CD4-positive, alpha-beta T cell (primary cell): ENCODE results near the gene DDX1. TPM values are rescaled to one million over a fixed set of nuclear protein-coding genes. Genes with fewer than 3 reads are reported as not detected.

Experiments
- ATAC-seq: fragments of 200-7000 bp; cut with Tn5 transposase; one replicate; pipeline ENCODE4 v1.10.0; 2022; ENCODE audit warnings: mild to moderate bottlenecking; ENCODE audit not compliant: poor library complexity
- CTCF ChIA-PET: fragments of 350-600 bp; sonication (Branson Sonifier 250); formaldehyde crosslinking; loops from one replicate; lab custom pipeline; 2021; ENCODE audit warnings: antibody characterized with exemption, inconsistent platforms; lab: Charles Lee
- POLR2A ChIA-PET: fragments of 350-600 bp; sonication (Branson Sonifier 250); formaldehyde crosslinking; loops from one replicate; lab custom pipeline; 2021; ENCODE audit warnings: antibody characterized with exemption, inconsistent platforms; lab: Charles Lee
- DNase-seq, 14 experiments: peaks; one replicate each; pipeline ENCODE4 v3.0.0-alpha.2; 2013 to 2020; ENCODE audit warnings: mixed read lengths in 2 of 14
- H3K27ac ChIP-seq, 2 donors: one replicate each; pipeline versions ENCODE4 v1.5.1 to v1.7.0; 2013; ENCODE audit warnings: low read length in 2 of 2, low read depth in 1 of 2, mild to moderate bottlenecking in 1 of 2
- H3K27me3 ChIP-seq, 2 experiments: 1 replicate in 1 of 2; 2 replicates in 1 of 2; pipeline versions ENCODE4 v1.6.1 to v1.7.0; 2013; ENCODE audit warnings: low read length in 2 of 2, control low read depth in 1 of 2, mild to moderate bottlenecking in 1 of 2, moderate library complexity in 1 of 2; ENCODE audit not compliant: insufficient read depth in 2 of 2, control insufficient read depth in 1 of 2
- H3K36me3 ChIP-seq: one replicate; pipeline ENCODE4 v1.6.1; 2013; ENCODE audit warnings: low read length, control low read depth; ENCODE audit not compliant: insufficient read depth
- H3K4me1 ChIP-seq: one replicate; pipeline ENCODE4 v1.6.1; 2013; ENCODE audit warnings: low read length, control low read depth; ENCODE audit not compliant: insufficient read depth
- H3K4me3 ChIP-seq: one replicate; pipeline ENCODE4 v1.5.1; 2013; ENCODE audit warnings: mild to moderate bottlenecking, low read length, moderate library complexity
- H3K9me3 ChIP-seq, 2 experiments: 1 replicate in 1 of 2; 2 replicates in 1 of 2; pipeline versions ENCODE4 v1.6.1 to v1.7.0; 2013; ENCODE audit warnings: low read length in 2 of 2, mild to moderate bottlenecking in 2 of 2, control low read depth in 1 of 2, moderate library complexity in 1 of 2; ENCODE audit not compliant: control insufficient read depth in 1 of 2, insufficient read depth in 1 of 2
- H3K27ac Mint-ChIP-seq: one replicate; pipeline ENCODE4 v1.8.0; 2020; ENCODE audit warnings: mixed read lengths
- H3K27me3 Mint-ChIP-seq: one replicate; pipeline ENCODE4 v1.8.0; 2021; ENCODE audit warnings: mixed read lengths
- H3K36me3 Mint-ChIP-seq: one replicate; pipeline ENCODE4 v1.8.0; 2021; ENCODE audit warnings: low read depth, mixed read lengths
- H3K4me1 Mint-ChIP-seq: one replicate; pipeline ENCODE4 v1.8.0; 2021; ENCODE audit warnings: low read depth, mixed read lengths
- H3K4me3 Mint-ChIP-seq: one replicate; pipeline ENCODE4 v1.8.0; 2020; ENCODE audit warnings: mild to moderate bottlenecking, mixed read lengths
- H3K9me3 Mint-ChIP-seq: one replicate; pipeline ENCODE4 v1.8.0; 2020; ENCODE audit warnings: mixed read lengths
- CTCF ChIP-seq: fragments of 200-600 bp; IDR thresholded peaks from one replicate; pipeline ENCODE4 v1.8.0; 2022; ENCODE audit warnings: antibody characterized with exemption, mild to moderate bottlenecking
- intact Hi-C, 2 experiments: fragments of 100-400 bp; cut with DNase I in 1 of 2; cut with micrococcal nuclease in 1 of 2; formaldehyde crosslinking; loops; one replicate each; pipeline versions ENCODE4 v1.15.1 to v1.9.0; 2023 to 2025; cut with DNase I, micrococcal nuclease
- total RNA-seq, 174 experiments: library from RNA in 2 of 174; stranded (reverse) in 2 of 174; gene quantifications; one replicate each; pipeline ENCODE4 v1.2.3 and lab custom pipeline; 2021 to 2026

The DDX1 gene
- total RNA-seq, 2 experiments from 2014 or later, result 48.8 to 50.1 TPM

GRCh38 chr2:15668611-15669305, 77.1 kb downstream of the DDX1 start:
- H3K27ac Mint-ChIP-seq, result no peak overlapping the region
- H3K4me1 ChIP-seq, result no peaks in the 10 kb centered on the region
- H3K36me3 Mint-ChIP-seq, result no peaks in the 10 kb centered on the region
- no peak for TF ChIP-seq CTCF
- no peak overlapping the region for H3K4me3 Mint-ChIP-seq
- peaks cover 21% of the 10 kb centered on the region for H3K27me3 Mint-ChIP-seq
- H3K9me3 Mint-ChIP-seq, result no peaks in the 10 kb centered on the region
- no peak overlapping the region for H3K4me3 ChIP-seq
- intact Hi-C loops, result no loop called here
- DNase-seq (no peak), ATAC-seq (no peak)
- CTCF ChIA-PET, result no interaction called here
- no peaks in the 10 kb centered on the region for H3K36me3 ChIP-seq
- H3K4me1 Mint-ChIP-seq, result no peaks in the 10 kb centered on the region
- H3K9me3 ChIP-seq, result no peaks in the 10 kb centered on the region
- POLR2A ChIA-PET, result no interaction called here
- peaks cover 2 to 8% of the 10 kb centered on the region in 2 experiments for H3K27me3 ChIP-seq
- H3K27ac ChIP-seq, result no peak overlapping the region

- ChIA-PET POLR2A (no interaction called here), CTCF (no interaction called here)
- H3K4me3 Mint-ChIP-seq, result no peak overlapping the region
- Histone ChIP-seq H3K27me3 (peaks cover 2 to 10% of the 10 kb centered on the region in 2 experiments), H3K9me3 (no peaks in the 10 kb centered on the region), H3K27ac (no peak overlapping the region), H3K4me3 (no peak overlapping the region), H3K4me1 (no peaks in the 10 kb centered on the region), H3K36me3 (no peaks in the 10 kb centered on the region)
- intact Hi-C loops, result no loop called here
- no peak for ATAC-seq
- no peak overlapping the region for H3K27ac Mint-ChIP-seq
- TF ChIP-seq CTCF, result no peak
- DNase-seq, result no peak
- H3K4me1 Mint-ChIP-seq, result no peaks in the 10 kb centered on the region
- peaks cover 21% of the 10 kb centered on the region for H3K27me3 Mint-ChIP-seq
- H3K36me3 Mint-ChIP-seq, result no peaks in the 10 kb centered on the region
- H3K9me3 Mint-ChIP-seq, result no peaks in the 10 kb centered on the region
Measured at GRCh38 chr2:15669375-15669910, 77.8 kb downstream of the DDX1 start.

- intact Hi-C loops, result no loop called here
- ChIA-PET CTCF (no interaction called here), POLR2A (no interaction called here)
- Histone ChIP-seq H3K27me3 (peaks cover 2 to 10% of the 10 kb centered on the region in 2 experiments), H3K4me3 (no peak overlapping the region), H3K36me3 (no peaks in the 10 kb centered on the region), H3K27ac (no peak overlapping the region), H3K4me1 (no peaks in the 10 kb centered on the region), H3K9me3 (no peaks in the 10 kb centered on the region)
- no peak for TF ChIP-seq CTCF
- ATAC-seq (no peak), DNase-seq (no peak)
- Mint-ChIP-seq H3K36me3 (no peaks in the 10 kb centered on the region), H3K9me3 (no peaks in the 10 kb centered on the region), H3K4me3 (no peak overlapping the region), H3K4me1 (no peaks in the 10 kb centered on the region), H3K27ac (no peak overlapping the region), H3K27me3 (peaks cover 21% of the 10 kb centered on the region)
Measured at GRCh38 chr2:15670469-15670868, 78.8 kb downstream of the DDX1 start.
